ENCODE results near the gene AHNAK2.

The AHNAK2 gene

DNA sequence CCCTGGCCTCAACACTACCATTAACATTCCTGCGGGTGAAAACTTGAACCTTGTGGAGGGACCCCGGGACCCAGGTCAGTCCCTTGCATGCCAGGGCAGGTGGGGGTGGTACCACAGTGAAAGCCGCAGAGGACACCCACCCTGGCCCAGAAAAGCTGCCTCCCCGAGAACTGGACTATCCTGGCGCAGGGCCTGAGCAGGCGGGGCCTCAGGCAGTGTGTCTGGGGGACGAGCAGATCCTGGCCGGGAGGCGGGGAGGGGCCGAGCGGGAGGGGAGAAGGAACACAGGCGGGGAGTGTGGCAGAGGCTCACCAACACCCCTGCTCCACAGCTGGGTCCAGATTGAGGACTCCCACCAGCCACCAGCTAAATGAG lies 10.0 kb downstream of the AHNAK2 start:
- DNase-seq (ENCODE audit: low read depth) = no peak
- TF ChIP-seq, protein P1, sequence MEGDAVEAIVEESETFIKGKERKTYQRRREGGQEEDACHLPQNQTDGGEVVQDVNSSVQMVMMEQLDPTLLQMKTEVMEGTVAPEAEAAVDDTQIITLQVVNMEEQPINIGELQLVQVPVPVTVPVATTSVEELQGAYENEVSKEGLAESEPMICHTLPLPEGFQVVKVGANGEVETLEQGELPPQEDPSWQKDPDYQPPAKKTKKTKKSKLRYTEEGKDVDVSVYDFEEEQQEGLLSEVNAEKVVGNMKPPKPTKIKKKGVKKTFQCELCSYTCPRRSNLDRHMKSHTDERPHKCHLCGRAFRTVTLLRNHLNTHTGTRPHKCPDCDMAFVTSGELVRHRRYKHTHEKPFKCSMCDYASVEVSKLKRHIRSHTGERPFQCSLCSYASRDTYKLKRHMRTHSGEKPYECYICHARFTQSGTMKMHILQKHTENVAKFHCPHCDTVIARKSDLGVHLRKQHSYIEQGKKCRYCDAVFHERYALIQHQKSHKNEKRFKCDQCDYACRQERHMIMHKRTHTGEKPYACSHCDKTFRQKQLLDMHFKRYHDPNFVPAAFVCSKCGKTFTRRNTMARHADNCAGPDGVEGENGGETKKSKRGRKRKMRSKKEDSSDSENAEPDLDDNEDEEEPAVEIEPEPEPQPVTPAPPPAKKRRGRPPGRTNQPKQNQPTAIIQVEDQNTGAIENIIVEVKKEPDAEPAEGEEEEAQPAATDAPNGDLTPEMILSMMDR (IDR thresholded peaks at IDR 0.05; ENCODE audit: insufficient read depth, low read depth, low read length, missing control alignments) = no peak
- H3K4me3 ChIP-seq (ENCODE audit: low read depth, low read length) = no peak overlapping the region

DNA sequence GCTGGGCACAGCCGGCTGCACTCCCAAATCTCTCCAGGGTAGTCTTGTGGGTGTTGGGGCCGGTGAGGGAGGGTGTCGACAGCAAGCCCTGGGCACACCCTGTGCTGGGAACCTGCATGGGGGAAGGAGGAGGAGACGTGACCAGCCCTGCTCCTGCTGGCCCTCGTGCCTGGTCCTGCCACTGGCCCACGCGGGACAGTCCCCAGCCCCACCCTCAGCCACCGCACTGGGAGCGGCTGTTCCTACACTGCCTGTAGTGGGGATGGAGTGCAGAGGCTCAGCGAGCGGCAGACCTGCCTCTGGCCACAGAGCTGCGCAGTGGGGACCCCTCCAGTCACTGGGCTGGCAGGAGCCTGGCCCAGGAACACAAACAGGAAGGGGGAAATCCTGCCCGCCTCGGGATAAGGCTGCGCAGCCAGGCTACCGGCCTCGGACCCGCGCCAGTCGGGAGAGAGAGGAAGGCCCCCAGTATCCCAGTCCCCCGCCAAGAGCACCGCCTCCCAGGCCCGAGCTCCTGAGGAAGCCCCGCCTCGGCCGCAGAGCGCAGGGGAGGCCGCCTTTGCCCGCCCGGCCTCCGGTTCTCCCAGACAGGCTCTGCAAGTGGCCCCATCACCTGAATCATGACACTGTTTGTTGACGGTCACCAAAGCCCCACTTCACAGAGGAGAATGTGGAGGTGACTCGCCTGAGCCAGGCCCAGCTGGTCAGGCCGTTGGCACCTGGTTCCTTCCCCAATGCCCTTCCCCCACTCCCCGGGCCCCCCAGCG lies 10.6 kb downstream of the AHNAK2 start:
- TF ChIP-seq, protein P1 (IDR thresholded peaks at IDR 0.05; ENCODE audit: insufficient read depth, low read depth, low read length, missing control alignments) = no peak
- DNase-seq (ENCODE audit: low read depth) = no peak
- no peak overlapping the region for H3K4me3 ChIP-seq (ENCODE audit: low read depth, low read length)

DNA sequence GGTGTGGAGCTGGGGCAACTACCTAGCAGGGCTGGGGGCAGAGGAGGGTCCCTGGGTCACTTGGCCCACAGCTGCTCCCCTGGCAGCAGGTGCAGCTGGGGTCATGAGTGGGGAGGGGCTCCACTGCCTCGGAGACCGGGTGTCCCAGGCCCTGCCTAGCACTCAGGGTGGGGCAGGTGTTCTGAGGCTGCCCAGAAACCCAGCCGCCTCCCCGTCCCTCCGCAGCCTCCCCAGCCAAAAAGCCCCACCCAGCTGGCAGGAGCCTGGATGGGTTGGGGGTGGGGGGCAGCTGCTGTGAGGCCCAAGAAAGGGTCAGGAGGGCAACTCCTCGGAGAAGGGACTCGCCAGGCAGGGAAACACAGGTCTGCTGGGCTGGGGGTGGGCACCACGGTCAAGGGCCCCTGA lies 11.2 kb downstream of the AHNAK2 start:
- no peak overlapping the region for H3K4me3 ChIP-seq (ENCODE audit: low read depth, low read length)
- TF ChIP-seq, protein P1 (IDR thresholded peaks at IDR 0.05; ENCODE audit: insufficient read depth, low read depth, low read length, missing control alignments) = no peak
- DNase-seq (ENCODE audit: low read depth) = no peak

DNA sequence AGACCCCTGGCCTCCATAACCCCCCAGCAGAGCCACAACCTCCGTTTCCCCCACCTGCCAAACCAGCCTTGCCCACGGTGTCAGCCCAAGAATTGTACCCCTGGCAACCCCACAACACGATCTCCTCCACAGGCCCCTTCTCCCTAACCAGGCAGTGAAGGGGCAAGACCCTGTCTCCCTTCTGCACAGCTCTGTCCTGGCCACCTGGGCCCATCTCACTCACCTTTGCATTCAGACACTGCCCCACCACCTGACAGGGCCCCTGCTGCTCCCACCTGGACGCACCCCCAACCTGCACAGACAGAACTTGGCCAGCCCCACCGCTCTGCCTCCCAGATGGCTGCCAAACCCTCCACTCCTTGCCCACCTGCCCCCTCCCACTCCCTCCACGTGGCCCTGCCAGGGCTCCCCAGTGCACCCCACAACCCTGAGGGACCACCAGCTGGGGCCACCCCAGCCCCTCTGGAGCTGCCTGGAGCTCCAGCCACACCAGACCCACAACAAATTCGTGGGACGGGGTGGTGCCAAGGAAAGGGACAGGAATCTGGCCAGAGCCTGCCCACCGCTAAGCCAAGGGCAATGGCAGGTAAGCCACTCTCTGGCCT lies 11.8 kb downstream of the AHNAK2 start:
- TF ChIP-seq, protein P1 (IDR thresholded peaks at IDR 0.05; ENCODE audit: insufficient read depth, low read depth, low read length, missing control alignments) = no peak
- no peak overlapping the region for H3K4me3 ChIP-seq (ENCODE audit: low read depth, low read length)
- DNase-seq (ENCODE audit: low read depth) = no peak

DNA sequence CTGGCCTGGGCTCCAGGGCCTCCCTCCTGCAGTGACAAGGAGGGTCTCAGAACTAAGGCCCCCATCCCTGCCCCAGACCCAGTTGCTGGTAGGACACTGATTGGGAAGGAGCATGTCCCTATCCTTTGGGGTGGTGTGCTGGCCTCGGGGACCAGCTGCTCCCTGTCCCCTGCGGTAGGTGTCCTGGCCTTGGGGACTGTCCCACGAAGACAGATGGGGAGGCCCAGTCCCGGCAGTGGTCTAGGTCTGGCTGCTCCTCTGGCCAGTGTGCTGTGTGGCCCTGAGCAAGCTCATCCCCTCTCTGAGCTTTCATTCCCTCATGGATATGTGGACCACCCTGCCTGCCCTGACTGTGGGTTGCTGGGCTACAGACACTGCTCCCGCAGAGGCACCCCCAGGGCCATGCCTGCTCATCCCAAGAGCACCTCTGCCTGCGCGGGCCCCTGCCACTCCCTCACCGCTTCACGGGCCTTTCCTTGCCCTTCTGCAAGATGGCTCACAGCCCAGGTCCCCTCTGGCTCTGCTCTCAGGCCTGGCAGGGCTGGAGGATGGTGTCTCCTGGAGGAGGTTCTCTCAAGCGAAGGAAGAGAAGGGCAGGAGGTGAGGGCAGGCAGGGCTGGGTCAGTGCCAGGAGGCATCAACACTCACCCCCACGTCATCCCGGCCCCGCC lies 12.5 kb downstream of the AHNAK2 start:
- TF ChIP-seq, protein P1 (IDR thresholded peaks at IDR 0.05; ENCODE audit: insufficient read depth, low read depth, low read length, missing control alignments) = no peak
- DNase-seq (ENCODE audit: low read depth) = no peak
- no peak overlapping the region for H3K4me3 ChIP-seq (ENCODE audit: low read depth, low read length)

DNA sequence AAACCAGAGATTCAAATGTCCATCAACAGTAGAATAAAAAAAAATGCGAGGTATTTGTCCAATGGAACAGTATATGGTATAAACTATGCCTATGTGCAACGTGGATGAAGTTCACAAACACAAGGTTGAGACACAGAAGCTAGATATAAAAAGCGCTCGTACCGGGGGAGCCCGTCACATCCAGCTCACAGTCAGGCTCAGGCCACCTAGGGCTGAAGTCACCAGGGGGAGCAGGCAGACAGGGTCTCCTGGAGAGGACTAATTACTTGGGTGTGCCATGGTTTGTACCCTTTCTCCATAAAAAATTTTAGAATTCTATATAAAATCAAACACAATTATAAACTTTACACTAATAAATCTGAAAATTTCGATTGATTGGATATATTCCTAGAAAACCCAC lies 13.6 kb downstream of the AHNAK2 start:
- no peak overlapping the region for H3K4me3 ChIP-seq (ENCODE audit: low read depth, low read length)
- no peak for DNase-seq (ENCODE audit: low read depth)
- TF ChIP-seq, protein P1 (IDR thresholded peaks at IDR 0.05; ENCODE audit: insufficient read depth, low read depth, low read length, missing control alignments) = no peak

Data from GM12865 (cell line).